ENCODE measurements around the gene KLHL36.
A peak's percentile ranks its signal among the peaks of the same experiment; 100 is the strongest.
"Not testable (repeated sequence)": the region's sequence is repeated elsewhere in the genome, so short reads cannot be mapped to it uniquely, and the experiment has no call there.

Gene KLHL36

DNA sequence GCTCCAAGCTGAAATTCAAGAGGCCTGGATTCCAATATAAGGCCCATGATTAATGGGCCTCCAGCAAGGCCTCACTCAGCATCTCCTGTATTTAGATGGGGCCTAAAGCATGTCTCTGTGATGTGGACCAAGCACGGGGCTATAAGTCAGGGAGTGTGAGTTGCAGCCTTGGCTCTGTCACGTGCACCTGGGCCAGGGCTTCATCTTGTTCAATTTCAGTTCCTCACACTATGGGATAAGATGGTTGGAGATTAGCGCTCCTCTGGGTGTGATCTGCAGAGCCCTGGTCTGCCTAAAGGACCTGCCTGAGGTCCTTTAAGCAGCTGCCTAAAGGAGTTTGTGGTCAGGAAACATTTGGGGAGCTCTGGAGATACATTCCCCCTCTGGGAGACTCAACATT lies 25.2 kb downstream of the KLHL36 start:
- DNase-seq, result no peak

DNA sequence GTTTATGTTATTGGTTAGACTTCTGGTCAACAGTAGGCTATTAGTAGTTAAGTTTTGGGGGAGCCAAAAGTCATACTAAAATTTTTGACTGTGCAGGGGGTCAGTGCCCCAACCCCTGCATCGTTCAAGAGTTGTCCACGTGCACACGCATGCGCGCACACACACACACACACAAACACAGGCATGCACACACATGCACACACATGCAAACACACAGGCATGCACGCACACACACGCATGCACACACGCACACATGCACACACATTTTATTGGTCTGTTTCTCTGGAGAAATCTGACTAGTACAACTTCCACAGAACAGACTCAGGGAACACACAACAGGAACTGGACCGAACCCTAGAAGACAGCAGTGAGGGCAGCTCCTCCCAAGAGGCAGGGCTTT lies 27.1 kb downstream of the KLHL36 start:
- DNase-seq, result no peak

- DNase-seq, result no peak
These were observed 27.6 kb downstream of the KLHL36 start for GRCh38 chr16:84675884-84676283.

DNA sequence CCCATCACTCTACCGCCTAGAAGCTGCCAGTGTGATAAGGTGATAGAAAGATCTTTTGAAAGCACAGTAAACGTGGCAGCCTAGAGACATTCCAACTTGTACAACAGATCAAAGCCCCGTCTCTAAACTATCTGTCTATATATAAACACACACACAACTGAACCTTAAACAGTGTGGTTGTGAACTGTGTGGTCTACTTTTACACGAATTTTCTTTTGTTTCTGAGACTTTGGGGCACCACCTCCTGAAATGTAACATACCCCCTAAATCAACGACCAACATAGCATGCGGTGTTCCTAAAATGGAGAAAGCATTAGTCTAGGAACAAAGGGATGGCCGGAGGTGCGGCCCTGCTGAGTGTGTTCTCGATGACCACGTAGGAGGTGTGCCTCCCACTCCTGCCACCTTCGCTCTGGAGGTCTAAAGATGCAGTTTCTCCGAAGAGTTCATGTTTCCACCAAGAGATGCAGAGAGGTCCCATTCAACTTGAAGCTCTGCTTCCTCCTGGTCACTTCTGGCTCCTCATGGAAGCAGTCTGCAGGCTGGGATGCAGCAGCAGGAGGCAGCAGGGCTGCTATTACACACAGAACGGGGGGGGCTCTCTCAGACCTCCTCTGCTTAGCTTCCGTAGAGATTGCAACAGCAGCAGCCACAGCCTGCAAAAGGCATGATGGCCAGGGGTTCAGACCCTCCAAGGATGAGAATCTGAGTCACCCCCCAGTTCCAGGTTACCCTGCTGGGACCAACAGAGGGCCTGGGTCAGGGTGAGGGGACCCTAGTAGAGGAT lies 28.9 kb downstream of the KLHL36 start:
- peak; percentile 20 for DNase-seq

DNA sequence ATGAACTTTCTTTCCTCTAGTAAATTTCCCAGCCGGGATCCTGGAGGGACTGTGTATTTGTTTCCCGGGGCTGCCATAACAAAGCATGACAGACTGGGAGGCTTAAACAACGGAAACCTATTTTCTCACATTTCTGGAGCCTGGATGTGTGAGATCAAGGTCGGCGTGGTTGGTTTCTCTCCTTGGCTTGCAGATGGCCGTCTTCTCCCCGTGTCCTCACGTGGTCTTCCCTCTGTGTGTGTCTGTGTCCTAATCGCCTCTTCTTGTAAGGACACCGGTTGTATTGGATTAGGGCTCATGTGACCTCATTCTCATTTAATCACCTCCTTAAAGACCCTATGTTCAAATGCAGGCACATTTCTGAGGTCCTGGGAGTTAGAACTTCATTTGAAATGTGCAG lies 29.5 kb downstream of the KLHL36 start:
- no peak for DNase-seq

DNA sequence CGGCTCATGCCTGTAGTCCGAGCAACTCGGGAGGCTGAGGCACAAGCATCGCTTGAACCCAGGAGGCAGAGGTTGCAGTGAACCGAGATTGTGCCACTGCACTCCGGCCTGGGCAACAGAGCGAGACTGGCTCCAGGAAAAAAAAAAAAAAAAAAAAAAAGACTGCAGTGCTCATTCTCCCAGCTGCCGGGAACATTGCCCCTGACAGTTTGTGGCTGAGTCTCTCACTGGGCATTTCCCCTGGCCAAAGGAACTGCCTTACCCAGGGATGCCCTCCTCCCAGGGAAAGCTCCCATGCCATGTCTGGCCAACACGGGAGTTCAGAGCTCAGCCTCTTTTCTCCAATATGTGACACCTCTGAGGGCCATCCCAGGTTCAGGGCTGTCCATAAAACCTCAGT lies 30.2 kb downstream of the KLHL36 start:
- no peak for DNase-seq

DNA sequence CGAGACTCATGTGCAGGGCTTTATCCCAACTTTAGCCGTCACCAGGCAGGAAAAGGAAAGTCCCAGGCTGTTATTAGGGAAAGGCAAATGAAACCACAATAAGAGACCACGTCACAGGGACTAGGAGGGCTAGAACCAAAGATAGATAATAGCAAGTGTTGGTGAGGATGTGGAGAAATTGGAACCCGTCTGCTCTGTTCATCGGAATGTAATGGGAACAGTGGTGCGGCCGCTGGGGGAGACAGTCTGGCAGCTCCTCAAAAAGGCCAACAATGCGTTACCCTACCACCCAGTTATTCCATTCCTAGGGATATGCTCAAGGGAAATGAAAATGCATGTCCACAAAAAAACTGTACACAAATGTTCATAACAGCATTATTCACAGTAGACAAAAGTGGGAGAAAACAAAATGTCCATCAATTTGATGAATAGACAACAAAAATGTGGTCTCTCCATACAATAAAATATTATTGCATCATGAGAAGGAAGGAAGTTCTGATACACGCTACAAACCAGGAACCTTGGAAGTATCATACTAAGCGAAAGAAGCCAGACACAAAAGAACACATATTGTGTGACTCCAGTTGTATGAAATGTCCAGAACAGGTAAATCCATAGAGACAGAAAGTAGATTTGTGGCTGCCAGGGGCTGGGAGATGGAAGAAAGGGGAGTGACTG lies 32.0 kb downstream of the KLHL36 start:
- DNase-seq, result no peak

DNA sequence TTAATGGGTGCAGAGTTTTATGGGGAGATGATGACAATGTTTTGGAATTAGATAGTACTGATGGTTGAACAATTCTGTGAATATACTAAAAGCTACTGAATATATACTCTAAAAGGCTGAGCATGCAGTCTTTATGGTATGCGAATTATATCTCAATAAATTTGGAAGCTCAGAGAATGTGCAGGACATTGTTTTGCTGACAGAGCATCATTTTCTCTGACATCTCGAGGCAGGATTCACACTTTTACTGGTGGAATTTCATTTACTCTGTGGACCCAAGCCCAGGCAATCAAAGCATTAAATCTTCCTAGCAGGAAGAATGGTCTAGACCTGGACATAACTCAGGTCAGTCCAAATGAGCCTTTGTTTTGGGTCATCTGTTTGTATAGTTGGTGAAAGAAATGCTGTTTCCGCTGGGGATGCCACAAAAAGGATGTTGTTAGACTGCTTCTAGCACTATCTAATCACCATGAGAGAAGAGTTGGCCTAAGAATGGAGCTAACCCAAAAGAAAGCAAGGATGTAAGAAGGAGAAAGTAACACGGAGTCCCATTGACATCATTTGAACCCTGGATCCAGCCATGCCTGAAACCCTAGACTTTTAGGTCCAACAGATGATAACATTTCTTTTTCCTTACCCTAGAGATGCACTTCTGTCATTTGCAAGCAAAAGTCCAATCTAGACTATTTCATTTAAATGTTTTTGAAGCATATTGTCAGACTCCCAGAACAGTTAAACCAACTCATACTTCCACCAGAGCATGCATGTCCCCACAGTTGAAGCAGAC lies 32.7 kb downstream of the KLHL36 start:
- DNase-seq, result no peak

DNA sequence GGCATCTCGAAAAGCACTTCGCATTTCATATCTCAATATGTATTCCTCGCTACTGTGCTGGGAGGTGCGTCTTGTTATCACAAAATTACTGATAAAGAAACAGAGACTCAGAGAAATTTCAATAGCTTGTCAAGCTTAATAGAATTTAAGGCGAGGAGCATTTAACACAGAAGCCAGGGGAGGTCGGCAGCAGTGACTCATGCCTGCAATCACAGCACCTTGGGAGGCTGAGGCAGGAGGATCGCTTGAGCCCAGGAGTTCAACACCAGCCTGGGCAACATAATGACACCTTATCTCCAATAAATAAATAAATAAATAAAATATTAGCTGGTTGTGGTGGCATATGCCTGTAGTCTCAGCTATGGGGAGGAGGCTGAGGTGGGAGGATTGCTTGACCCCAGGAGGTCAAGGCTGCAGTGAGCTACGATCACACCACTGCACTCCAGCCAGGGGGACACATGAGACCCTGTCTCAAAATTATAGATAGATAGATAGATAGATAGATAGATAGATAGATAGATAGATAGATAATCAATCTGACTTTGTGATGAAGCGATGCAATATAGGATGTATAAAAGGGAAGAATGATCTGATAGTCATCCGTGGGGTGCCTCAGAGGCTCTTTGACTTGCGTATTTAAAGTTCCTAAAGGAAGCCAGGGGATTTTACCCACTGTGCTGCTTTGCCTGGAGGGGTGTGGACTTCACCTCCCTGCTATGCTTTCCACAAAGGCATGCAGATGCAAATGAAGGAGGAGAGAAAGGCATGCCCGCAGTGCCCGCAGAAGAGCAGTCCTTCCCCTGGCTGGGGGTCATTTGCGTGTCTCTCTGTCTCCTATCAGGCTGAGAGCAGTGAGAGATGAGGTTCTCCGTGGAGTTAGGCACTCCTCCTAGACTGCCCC lies 35.6 kb downstream of the KLHL36 start:
- DNase-seq, result no peak

- no peak for DNase-seq
These were observed 36.3 kb downstream of the KLHL36 start for GRCh38 chr16:84684592-84684965.

GRCh38 chr16:84685210-84685609 lies 36.9 kb downstream of the KLHL36 start:
- no peak for DNase-seq

DNA sequence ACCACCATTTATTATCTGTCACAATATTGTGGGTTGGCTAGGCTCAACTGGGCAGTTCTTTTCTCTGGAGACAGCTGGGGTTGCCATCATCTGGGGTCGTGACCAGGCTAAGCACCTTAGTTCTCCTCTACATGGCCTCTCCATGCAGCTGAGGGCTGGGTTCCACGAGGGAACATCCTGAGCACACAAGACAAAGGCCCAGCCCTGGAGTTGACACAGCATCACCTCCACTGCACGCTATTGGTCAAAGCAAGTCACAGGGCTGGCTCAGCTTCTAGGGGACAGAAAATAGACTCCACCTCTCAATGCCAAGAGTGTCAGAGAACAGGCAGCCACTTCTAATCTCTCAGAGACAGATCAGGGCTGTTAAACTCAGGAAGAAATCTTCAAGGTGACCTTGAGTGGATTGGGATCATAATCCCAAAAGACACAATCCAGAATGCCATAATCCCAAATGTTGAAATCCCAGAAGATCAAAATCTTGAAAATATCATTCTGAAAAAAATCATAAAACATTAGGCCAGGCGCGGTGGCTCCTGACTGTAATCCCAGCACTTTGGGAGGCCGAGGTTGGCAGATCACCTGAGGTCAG lies 38.5 kb downstream of the KLHL36 start:
- no peak for DNase-seq

DNA sequence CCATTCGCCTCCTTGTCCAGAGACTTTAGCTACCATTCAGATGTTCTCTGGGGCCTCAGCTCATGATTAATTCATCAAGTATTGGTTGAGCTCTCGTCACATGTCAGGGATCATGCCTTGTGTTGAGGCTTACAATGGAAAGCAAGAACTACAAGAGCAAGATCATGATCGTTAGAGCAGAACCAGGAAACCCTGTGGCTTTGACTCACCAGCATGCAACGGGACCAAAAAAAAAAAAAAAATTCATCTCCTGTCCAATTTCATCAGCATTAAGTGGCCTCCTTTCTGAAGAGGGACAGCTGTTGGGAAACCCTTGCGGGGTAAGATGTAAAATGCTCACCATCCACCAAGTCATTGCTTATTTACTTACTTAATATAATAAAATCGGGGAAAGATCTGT lies 39.4 kb downstream of the KLHL36 start:
- no peak for DNase-seq

DNA sequence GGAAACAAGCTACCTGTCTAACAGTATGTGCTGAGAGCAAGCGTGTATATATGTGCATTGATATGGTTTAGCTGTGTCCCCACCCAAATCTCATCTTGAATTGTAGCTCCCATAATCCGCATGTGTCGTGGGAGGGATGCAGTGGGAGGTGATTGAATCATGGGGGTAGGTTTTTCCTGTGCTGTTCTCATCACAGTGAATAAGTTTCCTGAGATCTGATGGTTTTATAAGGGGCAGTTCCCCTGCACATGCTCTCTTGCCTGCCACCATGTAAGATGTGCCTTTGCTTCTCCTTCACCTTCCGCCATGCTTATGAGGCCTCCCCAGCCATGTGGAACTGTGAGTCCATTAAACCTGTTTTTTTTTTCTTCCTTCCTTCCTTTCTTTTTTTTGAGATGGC lies 39.9 kb downstream of the KLHL36 start:
- not testable (repeated sequence) for DNase-seq

DNA sequence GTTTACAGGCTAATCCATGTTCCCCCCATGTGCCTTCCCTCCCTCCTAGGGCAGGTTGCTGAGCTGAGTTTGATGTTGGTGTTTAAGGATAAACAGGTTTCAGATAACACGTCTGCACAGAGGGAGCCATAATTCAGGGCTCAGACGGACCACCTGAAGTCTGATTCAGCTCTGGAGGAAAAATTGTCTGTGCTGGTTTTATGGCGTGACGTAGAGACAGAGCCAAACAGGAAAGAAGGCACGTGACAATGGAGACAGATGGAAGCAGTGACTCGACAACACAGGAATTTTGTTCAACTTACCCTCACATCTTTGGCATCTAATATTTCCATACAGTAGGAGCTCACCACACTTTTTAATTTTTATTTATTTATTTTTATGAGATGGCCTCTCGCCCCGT lies 40.8 kb downstream of the KLHL36 start:
- DNase-seq, result peak; percentile 32

- DNase-seq, result no peak
These were observed 41.9 kb downstream of the KLHL36 start for GRCh38 chr16:84690088-84690819.

GRCh38 chr16:84692451-84693214 lies 44.3 kb downstream of the KLHL36 start:
- no peak for DNase-seq

DNA sequence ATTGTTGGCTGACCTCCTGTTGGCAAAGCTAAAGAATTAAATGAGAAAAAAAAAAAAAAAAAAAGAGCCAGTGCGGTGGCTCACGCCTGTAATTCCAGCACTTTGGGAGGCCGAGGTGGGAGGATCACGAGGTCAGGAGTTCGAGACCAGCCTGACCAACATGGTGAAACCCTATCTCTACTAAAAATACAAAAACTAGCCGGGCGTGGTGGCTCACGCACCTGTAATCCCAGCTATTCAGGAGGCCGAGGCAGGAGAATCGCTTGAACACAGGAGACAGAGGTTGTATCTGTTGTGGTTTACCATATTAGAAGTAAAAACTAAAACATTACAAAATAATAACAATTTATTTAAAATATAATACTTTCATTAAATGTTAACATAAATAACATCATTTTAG lies 45.6 kb downstream of the KLHL36 start:
- not testable (repeated sequence) for DNase-seq

DNA sequence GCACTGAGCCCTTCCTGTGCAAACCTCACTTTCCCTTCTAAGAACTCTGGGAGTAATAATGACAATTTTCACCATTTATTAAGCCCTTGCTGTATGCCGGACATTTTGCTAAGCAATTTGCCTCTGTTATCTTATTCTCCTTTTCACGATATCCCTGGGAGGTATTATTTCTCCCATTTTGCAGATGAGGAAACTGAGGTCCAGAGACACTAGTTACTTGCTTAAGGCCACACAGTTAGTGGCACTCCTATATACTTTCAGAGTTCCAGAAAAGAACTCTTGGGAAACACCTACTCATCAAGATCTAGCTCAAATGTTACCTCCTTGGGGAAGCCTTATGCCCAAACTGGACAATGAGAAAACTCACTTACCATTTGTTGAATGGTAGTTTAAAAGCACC lies 46.7 kb downstream of the KLHL36 start:
- no peak for DNase-seq

DNA sequence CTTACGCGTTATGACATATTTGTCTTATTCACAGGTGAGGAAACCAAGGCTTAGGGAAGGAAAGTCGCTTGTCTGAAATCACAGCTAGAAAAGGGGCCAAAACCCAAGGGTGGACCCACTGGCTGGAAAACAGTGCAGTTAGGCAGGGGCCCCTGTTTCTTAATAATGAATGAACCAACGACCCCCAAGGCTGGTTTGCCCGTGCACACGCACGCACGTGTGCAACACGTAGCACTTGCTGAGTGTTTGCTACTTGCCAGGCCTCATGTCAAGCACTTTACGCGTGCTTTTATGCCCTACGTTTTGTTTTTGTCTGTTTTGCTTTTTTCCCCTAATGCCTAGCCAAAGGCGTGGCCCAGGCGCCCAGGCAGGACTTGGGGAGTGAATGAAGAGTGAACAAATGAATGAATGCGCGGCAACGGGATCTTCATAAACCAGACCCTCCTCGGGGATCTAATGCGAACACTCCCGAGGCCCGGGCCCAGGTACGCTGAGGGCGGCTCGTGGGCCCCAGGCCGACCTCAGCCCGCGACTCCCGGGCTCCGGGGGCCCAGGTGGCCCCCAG lies 50.9 kb downstream of the KLHL36 start:
- peak; percentile 33 for DNase-seq
